Glomerular visceral epithelial cell (primary cell): ENCODE results near the gene STK32B.
A peak's percentile ranks its signal among the peaks of the same experiment; 100 is the strongest.

Experiments
- DNase-seq: peaks from one replicate; pipeline ENCODE4 v3.0.0-alpha.2; 2016; ENCODE audit errors: extremely low spot score

The STK32B gene

DNA sequence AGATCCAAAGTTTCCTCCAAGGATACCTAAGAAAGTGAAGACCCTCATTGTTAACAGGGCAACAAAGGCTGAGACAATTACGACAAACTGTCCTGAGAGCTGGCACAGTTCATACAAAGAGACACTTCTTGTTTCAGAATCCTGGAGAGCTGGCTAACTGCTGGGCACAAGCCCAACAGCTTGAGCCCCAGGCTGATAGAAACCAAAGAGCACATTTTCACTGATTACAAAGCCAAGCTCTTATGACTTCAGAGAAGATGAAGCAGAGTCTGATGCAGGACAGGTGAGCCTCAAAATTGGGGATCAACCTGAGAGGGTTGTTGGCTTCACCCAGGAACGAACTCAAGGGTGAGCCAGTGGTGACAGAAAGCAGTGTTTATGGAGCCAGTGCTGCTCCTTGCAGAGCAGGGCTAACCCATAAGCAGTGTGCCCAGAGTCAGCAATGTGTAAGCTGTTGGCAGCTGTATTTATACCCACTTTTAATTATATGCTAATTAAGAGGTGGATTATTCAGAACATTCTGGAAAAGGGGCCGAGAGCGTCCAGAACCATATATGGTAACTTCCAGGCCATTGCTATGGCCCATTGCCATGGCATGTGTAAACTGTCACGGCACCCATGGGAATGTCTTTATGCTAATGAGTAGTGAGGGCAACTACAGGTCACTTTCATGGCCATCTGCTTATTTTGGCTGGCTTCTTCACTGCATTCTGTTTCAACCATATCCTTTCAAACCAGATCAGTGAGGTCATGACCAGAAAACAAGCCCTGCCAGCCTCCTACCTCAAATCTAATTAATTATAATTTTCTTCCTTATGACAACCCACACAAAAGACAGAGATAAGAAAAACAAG, 473.4 kb downstream of the STK32B start:
- peak; percentile 4 for DNase-seq

- no peak for DNase-seq
Measured at GRCh38 chr4:5526080-5526846, 475.0 kb downstream of the STK32B start.

DNA sequence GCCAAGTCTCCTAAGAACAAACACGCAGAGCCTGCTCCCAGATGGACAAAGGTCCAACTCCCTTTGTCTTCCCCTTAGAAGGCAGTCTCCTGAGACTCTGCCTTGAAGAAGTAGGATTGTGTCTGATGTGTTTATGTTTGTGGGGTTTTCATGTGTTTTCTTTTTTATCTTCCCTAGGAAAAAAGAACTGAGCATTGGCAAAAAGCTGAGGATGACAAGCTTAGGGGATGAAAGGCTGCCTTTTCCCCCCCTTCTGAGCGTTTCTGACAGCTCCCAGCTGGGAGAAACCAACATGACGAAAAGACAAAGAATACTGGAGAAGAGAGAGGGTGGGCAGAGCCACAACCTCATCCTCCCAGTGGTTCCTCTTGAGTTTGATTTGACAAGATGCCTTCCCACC, 475.9 kb downstream of the STK32B start:
- DNase-seq, result no peak

DNA sequence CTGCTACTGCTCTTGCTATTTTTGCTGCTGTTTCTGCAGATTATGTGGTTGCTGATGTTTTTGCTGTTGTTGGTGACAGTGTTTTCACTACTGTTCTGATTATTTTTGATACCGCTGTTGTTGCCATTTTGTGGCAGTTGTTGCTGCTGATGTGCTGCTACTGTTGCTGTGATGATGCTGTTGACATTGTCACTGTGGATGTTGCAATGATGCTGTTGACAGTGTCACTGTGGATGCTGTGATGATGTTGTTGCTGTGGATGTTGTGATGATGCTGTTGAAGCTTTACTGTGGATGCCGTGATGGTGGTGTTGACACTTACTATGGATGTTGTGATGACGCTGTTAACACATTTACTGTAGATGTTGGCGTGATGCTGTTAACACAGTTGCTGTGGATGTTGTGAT, 476.8 kb downstream of the STK32B start:
- no peak for DNase-seq

DNA sequence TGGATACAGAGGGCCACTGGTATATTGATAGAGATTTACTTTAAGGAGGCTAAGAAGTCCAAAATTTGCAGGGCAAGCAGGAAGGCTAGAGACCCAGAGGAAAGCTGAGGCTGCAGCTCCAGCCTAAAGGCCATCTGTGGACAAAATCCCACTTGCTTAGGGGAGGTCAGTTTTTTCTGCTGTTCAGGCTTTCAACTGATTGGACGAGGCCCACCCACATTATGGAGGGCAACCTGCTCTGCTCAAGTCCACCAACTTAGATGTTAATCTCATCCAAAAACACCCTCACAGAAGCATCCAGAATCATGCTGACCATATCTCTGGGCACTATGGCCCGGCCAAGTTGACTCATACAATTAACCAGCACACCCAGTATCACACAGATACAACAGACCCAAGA, 480.8 kb downstream of the STK32B start:
- DNase-seq, result no peak

GRCh38 chr4:5539584-5539983, 488.3 kb downstream of the STK32B start:
- DNase-seq, result no peak

GRCh38 chr4:5541169-5541568, 489.9 kb downstream of the STK32B start:
- no peak for DNase-seq

GRCh38 chr4:5543681-5544080, 492.4 kb downstream of the STK32B start:
- no peak for DNase-seq

DNA sequence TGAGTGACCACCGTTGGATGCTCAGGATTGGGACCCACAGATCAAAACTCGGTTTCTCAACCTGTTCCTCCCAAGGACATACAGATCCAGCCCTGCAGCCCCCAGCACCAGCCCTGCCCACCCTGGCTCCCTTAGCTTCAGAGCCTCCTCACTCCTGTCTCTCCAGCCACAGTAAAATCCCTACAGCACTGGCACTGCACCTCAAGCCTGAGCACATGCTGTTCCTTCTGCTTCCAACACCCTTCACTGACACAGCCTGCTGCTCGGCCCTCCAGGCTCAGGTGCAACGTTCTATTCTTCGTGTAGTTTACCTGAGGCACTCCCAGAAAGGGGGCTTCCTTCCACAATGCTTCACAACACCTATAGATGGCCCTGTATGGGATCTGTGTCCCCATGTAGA, 493.5 kb downstream of the STK32B start:
- DNase-seq, result no peak

GRCh38 chr4:5545271-5545670, 494.0 kb downstream of the STK32B start:
- DNase-seq, result no peak

- no peak for DNase-seq
Measured at GRCh38 chr4:5547651-5548249, 496.5 kb downstream of the STK32B start.
